ENCODE data around the gene USH2A.

GRCh38 chr1:215883004-215883403 lies 540.2 kb downstream of the USH2A start:
- TF ChIP-seq CTCF (IDR thresholded peaks at IDR 0.05 in 2 of 3, conservative IDR thresholded peaks at IDR 0.05 in 1 of 3; ENCODE audit: borderline replicate concordance in 1 of 3, insufficient read depth in 1 of 3, low read depth in 2 of 3, low read length in 2 of 3), result no peak
- no peak for TF ChIP-seq CEBPB (IDR thresholded peaks at IDR 0.05; ENCODE audit: low read depth)
- TF ChIP-seq ATF3 (IDR thresholded peaks at IDR 0.05), result no peak
- TF ChIP-seq EZH2 (IDR thresholded peaks at IDR 0.05), result no peak
- TF ChIP-seq JUND (IDR thresholded peaks at IDR 0.05), result no peak
- no peak for TF ChIP-seq POLR2A (IDR thresholded peaks at IDR 0.05; ENCODE audit: borderline replicate concordance, extremely low read depth, insufficient read depth, insufficient read length)
- no peak for TF ChIP-seq POLR2AphosphoS5 (IDR thresholded peaks at IDR 0.05; ENCODE audit: low read depth, low read length)
- TF ChIP-seq REST (IDR thresholded peaks at IDR 0.05; ENCODE audit: low read depth), result no peak

Data from HCT116 (cell line).